Measurements from ENCODE around the gene CEBPA.
"Not testable (repeated sequence)": the region's sequence is repeated elsewhere in the genome, so short reads cannot be mapped to it uniquely, and the experiment has no call there.

Gene CEBPA

GRCh38 chr19:33300894-33301143, 1.5 kb downstream of the CEBPA start:
- no peak for DNase-seq (ENCODE audit: low read depth in 2 of 2)

GRCh38 chr19:33300009-33300893, 2.1 kb downstream of the CEBPA start:
- no peak for DNase-seq (ENCODE audit: low read depth in 2 of 2)

- no peak for DNase-seq (ENCODE audit: low read depth in 2 of 2)
Observed at GRCh38 chr19:33299051-33299688, 3.2 kb downstream of the CEBPA start.

GRCh38 chr19:33298146-33298911, 4.0 kb downstream of the CEBPA start:
- DNase-seq (ENCODE audit: low read depth in 2 of 2) = no peak

- DNase-seq (ENCODE audit: low read depth in 2 of 2) = no peak
Observed at GRCh38 chr19:33297401-33298145, 4.8 kb downstream of the CEBPA start.

- DNase-seq (ENCODE audit: low read depth in 2 of 2) = no peak
Observed at GRCh38 chr19:33296488-33296971, 5.8 kb downstream of the CEBPA start.

GRCh38 chr19:33295621-33296487, 6.5 kb downstream of the CEBPA start:
- DNase-seq (ENCODE audit: low read depth in 2 of 2) = no peak

- not testable (repeated sequence) for DNase-seq (ENCODE audit: low read depth in 2 of 2)
Observed at GRCh38 chr19:33295046-33295445, 7.3 kb downstream of the CEBPA start.

GRCh38 chr19:33294058-33294798, 8.1 kb downstream of the CEBPA start:
- no peak for DNase-seq (ENCODE audit: low read depth in 2 of 2)

GRCh38 chr19:33293255-33294057, 8.9 kb downstream of the CEBPA start:
- DNase-seq (ENCODE audit: low read depth in 2 of 2) = no peak

- DNase-seq (ENCODE audit: low read depth in 2 of 2) = no peak
Observed at GRCh38 chr19:33292595-33293254, 9.6 kb downstream of the CEBPA start.

GRCh38 chr19:33291623-33292534, 10.5 kb downstream of the CEBPA start:
- no peak for DNase-seq (ENCODE audit: low read depth in 2 of 2)

- DNase-seq (ENCODE audit: low read depth in 2 of 2) = no peak
Observed at GRCh38 chr19:33290956-33291622, 11.2 kb downstream of the CEBPA start.

GRCh38 chr19:33290082-33290815, 12.1 kb downstream of the CEBPA start:
- DNase-seq (ENCODE audit: low read depth in 2 of 2) = no peak

- no peak for DNase-seq (ENCODE audit: low read depth in 2 of 2)
Observed at GRCh38 chr19:33289261-33289660, 13.1 kb downstream of the CEBPA start.

- DNase-seq (ENCODE audit: low read depth in 2 of 2) = no peak
Observed at GRCh38 chr19:33288666-33289065, 13.7 kb downstream of the CEBPA start.

All from stimulated activated CD4-positive, alpha-beta T cell treated with anti-CD3 and anti-CD28 coated beads, Interleukin-1b, Interleukin-23, amount 100 ng/mL, for 4 hours (primary cell).